GM18505 (cell line): ENCODE data around the gene NEU3.
"Not testable (repeated sequence)": the region's sequence is repeated elsewhere in the genome, so short reads cannot be mapped to it uniquely, and the experiment has no call there.

Source experiments
- ATAC-seq: cut with Tn5 transposase; IDR thresholded peaks from one replicate; pipeline ENCODE4 v1.9.1; 2021; ENCODE audit not compliant: unreplicated experiment
- POLR2A ChIP-seq: IDR thresholded peaks from 4 replicates; pipeline ENCODE4 v1.6.1; 2011; ENCODE audit warnings: borderline replicate concordance; ENCODE audit not compliant: insufficient read depth, insufficient read length; ENCODE audit errors: extremely low read depth

Gene NEU3

GRCh38 chr11:74957937-74958629 lies 30.6 kb upstream of the NEU3 start:
- ATAC-seq: no peak
- TF ChIP-seq POLR2A: no peak

- not testable (repeated sequence) for ATAC-seq
These were observed 28.6 kb upstream of the NEU3 start for GRCh38 chr11:74960128-74960527.

GRCh38 chr11:74966651-74967050 lies 22.1 kb upstream of the NEU3 start:
- ATAC-seq: no peak
- no peak for TF ChIP-seq POLR2A

GRCh38 chr11:74970852-74971395 lies 17.8 kb upstream of the NEU3 start:
- ATAC-seq: no peak
- TF ChIP-seq POLR2A: no peak

GRCh38 chr11:74971424-74971823 lies 17.3 kb upstream of the NEU3 start:
- no peak for ATAC-seq
- TF ChIP-seq POLR2A: no peak

GRCh38 chr11:74978041-74978440 lies 10.7 kb upstream of the NEU3 start:
- ATAC-seq: no peak
- no peak for TF ChIP-seq POLR2A

GRCh38 chr11:74980634-74981033 lies 8.1 kb upstream of the NEU3 start:
- no peak for ATAC-seq
- no peak for TF ChIP-seq POLR2A

GRCh38 chr11:74981888-74982287 lies 6.8 kb upstream of the NEU3 start:
- no peak for ATAC-seq
- no peak for TF ChIP-seq POLR2A

- no peak for ATAC-seq
- no peak for TF ChIP-seq POLR2A
These were observed 4.7 kb upstream of the NEU3 start for GRCh38 chr11:74984070-74984469.

- ATAC-seq: no peak
- no peak for TF ChIP-seq POLR2A
These were observed 4.0 kb upstream of the NEU3 start for GRCh38 chr11:74984730-74985129.

- TF ChIP-seq POLR2A: no peak
- peak; percentile 6 for ATAC-seq
These were observed 516 bp downstream of the NEU3 start for GRCh38 chr11:74989260-74989638.

GRCh38 chr11:74990150-74990549 lies 1.4 kb downstream of the NEU3 start:
- ATAC-seq: not testable (repeated sequence)

- TF ChIP-seq POLR2A: no peak
- ATAC-seq: no peak
These were observed 2.2 kb downstream of the NEU3 start for GRCh38 chr11:74990941-74991340.

GRCh38 chr11:74992852-74993251 lies 4.1 kb downstream of the NEU3 start:
- TF ChIP-seq POLR2A: no peak

GRCh38 chr11:75000975-75001354 lies 12.2 kb downstream of the NEU3 start:
- no peak for ATAC-seq
- TF ChIP-seq POLR2A: no peak

More at GRCh38 chr11:74992852-74993251, 4.1 kb downstream of the NEU3 start:
- no peak for ATAC-seq
